GM23338 (cell line): ENCODE results near the gene SLC45A3. TPM values are rescaled to one million over a fixed set of nuclear protein-coding genes. Genes with fewer than 3 reads are reported as not detected.

Source experiments
- ATAC-seq: fragments of 200-7000 bp; cut with Tn5 transposase; 3 replicates; pipeline ENCODE4 v1.9.1; 2020
- DNase-seq: peaks from one replicate; pipeline ENCODE4 v3.0.0-alpha.2; 2015; ENCODE audit warnings: low spot score
- H2AFZ ChIP-seq: fragments of 200-600 bp; sonication (generic); 2 replicates; pipeline ENCODE4 v1.8.0; 2016; ENCODE audit warnings: antibody characterized with exemption, mild to moderate bottlenecking, moderate library complexity
- H3F3A ChIP-seq: fragments of 200-600 bp; sonication (generic); replicated peaks from 2 replicates; pipeline ENCODE4 v1.8.0; 2017; ENCODE audit warnings: antibody characterized with exemption, mixed run types, low read depth
- H3K27ac ChIP-seq: fragments of 200-600 bp; sonication (generic); 2 replicates; pipeline ENCODE4 v1.6.1; 2016; ENCODE audit warnings: low read depth
- H3K27me3 ChIP-seq: fragments of 200-600 bp; sonication (generic); 2 replicates; pipeline ENCODE4 v1.8.0; 2016; ENCODE audit warnings: mild to moderate bottlenecking, mixed run types, moderate library complexity; ENCODE audit not compliant: insufficient read depth
- H3K36me3 ChIP-seq: fragments of 200-600 bp; sonication (generic); 2 replicates; pipeline ENCODE4 v1.8.0; 2016; ENCODE audit warnings: mild to moderate bottlenecking; ENCODE audit not compliant: insufficient read depth
- H3K4me1 ChIP-seq: fragments of 200-600 bp; sonication (generic); 2 replicates; pipeline ENCODE4 v1.8.0; 2016; ENCODE audit warnings: mild to moderate bottlenecking, moderate library complexity; ENCODE audit not compliant: insufficient read depth
- H3K4me2 ChIP-seq: fragments of 200-600 bp; sonication (generic); 2 replicates; pipeline ENCODE4 v1.7.1; 2017; ENCODE audit warnings: mixed run types
- H3K4me3 ChIP-seq: fragments of 200-600 bp; sonication (generic); 2 replicates; pipeline ENCODE4 v1.6.1; 2016; ENCODE audit warnings: mixed run types
- H3K79me2 ChIP-seq: fragments of 200-600 bp; sonication (generic); replicated peaks from 2 replicates; pipeline ENCODE4 v1.8.0; 2017; ENCODE audit warnings: mild to moderate bottlenecking; ENCODE audit not compliant: insufficient read depth
- H3K9me2 ChIP-seq: fragments of 200-600 bp; sonication (generic); 2 replicates; pipeline ENCODE4 v1.8.0; 2017; ENCODE audit not compliant: insufficient read depth
- H4K20me1 ChIP-seq: fragments of 200-600 bp; sonication (generic); replicated peaks from 2 replicates; pipeline ENCODE4 v1.8.0; 2017; ENCODE audit warnings: mild to moderate bottlenecking; ENCODE audit not compliant: insufficient read depth
- H3K27ac Mint-ChIP-seq: 2 replicates; pipeline ENCODE4 v1.8.0; 2020; ENCODE audit warnings: inconsistent platforms, mild to moderate bottlenecking, moderate library complexity, mixed read lengths
- H3K27me3 Mint-ChIP-seq: 3 replicates; pipeline ENCODE4 v1.8.0; 2022; ENCODE audit warnings: low read depth, mild to moderate bottlenecking, moderate library complexity, mixed read lengths, inconsistent platforms; ENCODE audit not compliant: insufficient read depth, poor library complexity
- H3K36me3 Mint-ChIP-seq: 3 replicates; pipeline ENCODE4 v1.8.0; 2021; ENCODE audit warnings: low read depth, mild to moderate bottlenecking, inconsistent platforms, moderate library complexity, mixed read lengths
- H3K4me1 Mint-ChIP-seq: 3 replicates; pipeline ENCODE4 v1.8.0; 2020; ENCODE audit warnings: mild to moderate bottlenecking, inconsistent platforms, mixed read lengths
- H3K4me3 Mint-ChIP-seq: 3 replicates; pipeline ENCODE4 v1.8.0; 2021; ENCODE audit warnings: moderate library complexity, mild to moderate bottlenecking, inconsistent platforms, mixed read lengths
- H3K9me3 Mint-ChIP-seq: 3 replicates; pipeline ENCODE4 v1.8.0; 2020; ENCODE audit warnings: moderate library complexity, mild to moderate bottlenecking, inconsistent platforms, mixed read lengths
- CREB1 ChIP-seq: fragments of 250-450 bp; sonication (Bioruptor Pico); IDR thresholded peaks from 2 replicates; pipeline ENCODE4 v1.5.0; 2020; ENCODE audit warnings: low read depth, mild to moderate bottlenecking, moderate library complexity
- EZH2phosphoT487 ChIP-seq: fragments of 200-600 bp; sonication (generic); IDR thresholded peaks from one replicate; pipeline ENCODE4 v1.8.1; 2018; ENCODE audit warnings: antibody characterized with exemption; ENCODE audit not compliant: unreplicated experiment
- JUNB ChIP-seq: IDR thresholded peaks from one replicate; pipeline ENCODE4 v1.6.1; 2016; ENCODE audit warnings: antibody characterized with exemption; ENCODE audit not compliant: unreplicated experiment
- POLR2AphosphoS5 ChIP-seq: IDR thresholded peaks from 2 replicates; pipeline ENCODE4 v1.6.1; 2016; ENCODE audit warnings: antibody characterized with exemption, low read depth
- REST ChIP-seq: IDR thresholded peaks from one replicate; pipeline ENCODE4 v1.6.1; 2018; ENCODE audit warnings: antibody characterized with exemption; ENCODE audit not compliant: unreplicated experiment
- ZNF114 ChIP-seq: fragments of 250-450 bp; sonication (Bioruptor Pico); IDR thresholded peaks from 2 replicates; pipeline ENCODE4 v1.5.0; 2020; ENCODE audit warnings: mild to moderate bottlenecking, moderate library complexity
- ZNF331 ChIP-seq: fragments of 250-450 bp; sonication (Bioruptor Pico); IDR thresholded peaks from 2 replicates; pipeline ENCODE4 v1.5.0; 2020; ENCODE audit warnings: low read depth, mild to moderate bottlenecking, moderate library complexity
- polyA plus RNA-seq: library from polyadenylated mRNA; unstranded; fragments of >200 nt; fragmentation: Nextera tagmentation; extraction: Ambion mirVana; gene quantifications from 2 replicates; pipeline ENCODE4 v1.2.1, GENCODE V29; 2016
- total RNA-seq: library from RNA; depleted of rRNA; stranded (reverse); fragments of >200 nt; shearing (Covaris generic); gene quantifications from 2 replicates; pipeline ENCODE4 v1.2.3, GENCODE V29; 2014
- TF ChIP-seq, protein P1 (sequence below): fragments of 250-450 bp; sonication (Bioruptor Pico); IDR thresholded peaks from 2 replicates; pipeline ENCODE4 v1.5.0; 2020; ENCODE audit warnings: mild to moderate bottlenecking, moderate library complexity

SLC45A3 gene
- total and polyA plus RNA-seq, 2 experiments from 2014 or later: 4.7 to 16.0 TPM

DNA sequence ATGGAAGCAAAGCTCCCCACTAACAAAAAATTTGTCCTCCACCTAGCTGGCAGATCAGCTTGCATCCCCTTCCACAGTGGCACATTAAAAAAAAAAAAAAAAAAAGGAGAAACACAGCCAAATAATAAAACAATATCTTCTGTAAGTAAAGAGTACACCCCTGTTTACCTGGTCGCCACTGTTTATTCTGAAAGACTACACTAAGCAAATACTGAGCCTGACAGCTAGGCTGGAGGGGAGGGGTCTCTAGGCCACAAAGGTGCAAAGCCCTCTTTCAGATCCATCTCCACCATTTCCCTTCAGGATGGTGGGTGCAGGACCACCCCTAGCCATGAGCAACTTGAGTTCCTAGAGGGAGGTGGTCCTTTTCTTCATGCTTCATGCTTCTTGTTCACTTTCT lies 22.8 kb upstream of the SLC45A3 start:
- H3K4me3 ChIP-seq: no peak overlapping the region
- no peak overlapping the region for H3K4me3 Mint-ChIP-seq
- no peak overlapping the region for H3K27ac ChIP-seq
- no peak overlapping the region for H2AFZ ChIP-seq
- H3K9me2 ChIP-seq: no peaks in the 10 kb centered on the region
- H3K27me3 Mint-ChIP-seq: peaks cover 12% of the 10 kb centered on the region
- no peaks in the 10 kb centered on the region for H3K79me2 ChIP-seq
- no peaks in the 10 kb centered on the region for H3K36me3 Mint-ChIP-seq
- 0 out of 2 replicates have a peak, but pooled peaks cover 5% of the 10 kb centered on the region for H4K20me1 ChIP-seq
- H3K4me1 Mint-ChIP-seq: peaks cover 25% of the 10 kb centered on the region
- TF ChIP-seq CREB1: no peak
- TF ChIP-seq ZNF114: no peak
- no peak for TF ChIP-seq ZNF331
- no peak for TF ChIP-seq JUNB
- TF ChIP-seq REST: no peak
- no peak for TF ChIP-seq POLR2AphosphoS5
- TF ChIP-seq EZH2phosphoT487: no peak
- TF ChIP-seq, protein P1, sequence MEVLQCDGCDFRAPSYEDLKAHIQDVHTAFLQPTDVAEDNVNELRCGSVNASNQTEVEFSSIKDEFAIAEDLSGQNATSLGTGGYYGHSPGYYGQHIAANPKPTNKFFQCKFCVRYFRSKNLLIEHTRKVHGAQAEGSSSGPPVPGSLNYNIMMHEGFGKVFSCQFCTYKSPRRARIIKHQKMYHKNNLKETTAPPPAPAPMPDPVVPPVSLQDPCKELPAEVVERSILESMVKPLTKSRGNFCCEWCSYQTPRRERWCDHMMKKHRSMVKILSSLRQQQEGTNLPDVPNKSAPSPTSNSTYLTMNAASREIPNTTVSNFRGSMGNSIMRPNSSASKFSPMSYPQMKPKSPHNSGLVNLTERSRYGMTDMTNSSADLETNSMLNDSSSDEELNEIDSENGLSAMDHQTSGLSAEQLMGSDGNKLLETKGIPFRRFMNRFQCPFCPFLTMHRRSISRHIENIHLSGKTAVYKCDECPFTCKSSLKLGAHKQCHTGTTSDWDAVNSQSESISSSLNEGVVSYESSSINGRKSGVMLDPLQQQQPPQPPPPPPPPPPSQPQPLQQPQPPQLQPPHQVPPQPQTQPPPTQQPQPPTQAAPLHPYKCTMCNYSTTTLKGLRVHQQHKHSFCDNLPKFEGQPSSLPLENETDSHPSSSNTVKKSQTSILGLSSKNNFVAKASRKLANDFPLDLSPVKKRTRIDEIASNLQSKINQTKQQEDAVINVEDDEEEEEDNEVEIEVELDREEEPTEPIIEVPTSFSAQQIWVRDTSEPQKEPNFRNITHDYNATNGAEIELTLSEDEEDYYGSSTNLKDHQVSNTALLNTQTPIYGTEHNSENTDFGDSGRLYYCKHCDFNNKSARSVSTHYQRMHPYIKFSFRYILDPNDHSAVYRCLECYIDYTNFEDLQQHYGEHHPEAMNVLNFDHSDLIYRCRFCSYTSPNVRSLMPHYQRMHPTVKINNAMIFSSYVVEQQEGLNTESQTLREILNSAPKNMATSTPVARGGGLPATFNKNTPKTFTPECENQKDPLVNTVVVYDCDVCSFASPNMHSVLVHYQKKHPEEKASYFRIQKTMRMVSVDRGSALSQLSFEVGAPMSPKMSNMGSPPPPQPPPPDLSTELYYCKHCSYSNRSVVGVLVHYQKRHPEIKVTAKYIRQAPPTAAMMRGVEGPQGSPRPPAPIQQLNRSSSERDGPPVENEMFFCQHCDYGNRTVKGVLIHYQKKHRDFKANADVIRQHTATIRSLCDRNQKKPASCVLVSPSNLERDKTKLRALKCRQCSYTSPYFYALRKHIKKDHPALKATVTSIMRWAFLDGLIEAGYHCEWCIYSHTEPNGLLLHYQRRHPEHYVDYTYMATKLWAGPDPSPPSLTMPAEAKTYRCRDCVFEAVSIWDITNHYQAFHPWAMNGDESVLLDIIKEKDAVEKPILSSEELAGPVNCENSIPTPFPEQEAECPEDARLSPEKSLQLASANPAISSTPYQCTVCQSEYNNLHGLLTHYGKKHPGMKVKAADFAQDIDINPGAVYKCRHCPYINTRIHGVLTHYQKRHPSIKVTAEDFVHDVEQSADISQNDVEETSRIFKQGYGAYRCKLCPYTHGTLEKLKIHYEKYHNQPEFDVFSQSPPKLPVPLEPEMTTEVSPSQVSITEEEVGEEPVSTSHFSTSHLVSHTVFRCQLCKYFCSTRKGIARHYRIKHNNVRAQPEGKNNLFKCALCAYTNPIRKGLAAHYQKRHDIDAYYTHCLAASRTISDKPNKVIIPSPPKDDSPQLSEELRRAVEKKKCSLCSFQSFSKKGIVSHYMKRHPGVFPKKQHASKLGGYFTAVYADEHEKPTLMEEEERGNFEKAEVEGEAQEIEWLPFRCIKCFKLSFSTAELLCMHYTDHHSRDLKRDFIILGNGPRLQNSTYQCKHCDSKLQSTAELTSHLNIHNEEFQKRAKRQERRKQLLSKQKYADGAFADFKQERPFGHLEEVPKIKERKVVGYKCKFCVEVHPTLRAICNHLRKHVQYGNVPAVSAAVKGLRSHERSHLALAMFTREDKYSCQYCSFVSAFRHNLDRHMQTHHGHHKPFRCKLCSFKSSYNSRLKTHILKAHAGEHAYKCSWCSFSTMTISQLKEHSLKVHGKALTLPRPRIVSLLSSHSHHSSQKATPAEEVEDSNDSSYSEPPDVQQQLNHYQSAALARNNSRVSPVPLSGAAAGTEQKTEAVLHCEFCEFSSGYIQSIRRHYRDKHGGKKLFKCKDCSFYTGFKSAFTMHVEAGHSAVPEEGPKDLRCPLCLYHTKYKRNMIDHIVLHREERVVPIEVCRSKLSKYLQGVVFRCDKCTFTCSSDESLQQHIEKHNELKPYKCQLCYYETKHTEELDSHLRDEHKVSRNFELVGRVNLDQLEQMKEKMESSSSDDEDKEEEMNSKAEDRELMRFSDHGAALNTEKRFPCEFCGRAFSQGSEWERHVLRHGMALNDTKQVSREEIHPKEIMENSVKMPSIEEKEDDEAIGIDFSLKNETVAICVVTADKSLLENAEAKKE: no peak
- H3F3A ChIP-seq: peaks cover 15% of the 10 kb centered on the region; the same call in 1 of the 2 replicates
- DNase-seq: no peak
- no peak for ATAC-seq
- no peaks in the 10 kb centered on the region for H3K27me3 ChIP-seq
- no peak overlapping the region for H3K4me2 ChIP-seq
- no peaks in the 10 kb centered on the region for H3K9me3 Mint-ChIP-seq
- H3K4me1 ChIP-seq: peaks cover 15% of the 10 kb centered on the region
- H3K27ac Mint-ChIP-seq: no peak overlapping the region
- peaks cover 6% of the 10 kb centered on the region; the same call in 1 of the 2 replicates for H3K36me3 ChIP-seq
